Inflammatory macrophage (primary cell): ENCODE results near the gene TMEM121B.

Experiments
- DNase-seq, 2 donors: peaks; one replicate each; pipeline ENCODE4 v3.0.0-alpha.2; 2020 to 2022

TMEM121B gene

GRCh38 chr22:17137861-17138425 lies 16.8 kb upstream of the TMEM121B start:
- DNase-seq, result no peak

- no peak for DNase-seq
These were observed 16.0 kb upstream of the TMEM121B start for GRCh38 chr22:17137170-17137569.

GRCh38 chr22:17135153-17135760 lies 14.1 kb upstream of the TMEM121B start:
- no peak for DNase-seq

- DNase-seq, result no peak
These were observed 12.0 kb upstream of the TMEM121B start for GRCh38 chr22:17133137-17133536.

- DNase-seq, result no peak
These were observed 11.0 kb upstream of the TMEM121B start for GRCh38 chr22:17132112-17132511.

- peak in 1 of 2 donors; percentile 27 for DNase-seq
These were observed 10.5 kb upstream of the TMEM121B start for GRCh38 chr22:17131686-17132085.

- no peak for DNase-seq
These were observed 9.0 kb upstream of the TMEM121B start for GRCh38 chr22:17130199-17130598.

GRCh38 chr22:17120711-17121232 lies 388 bp downstream of the TMEM121B start:
- DNase-seq, result peak; percentile 19 to 63

- DNase-seq, result peak in 1 of 2 donors; percentile 53
These were observed 879 bp downstream of the TMEM121B start for GRCh38 chr22:17120281-17120680.

GRCh38 chr22:17119481-17120202 lies 1.5 kb downstream of the TMEM121B start:
- peak; percentile 66 to 83 for DNase-seq

- DNase-seq, result no peak
These were observed 2.8 kb downstream of the TMEM121B start for GRCh38 chr22:17118342-17118741.

- peak; percentile 65 to 70 for DNase-seq
These were observed 3.3 kb downstream of the TMEM121B start for GRCh38 chr22:17117890-17118289.

GRCh38 chr22:17117400-17117799 lies 3.8 kb downstream of the TMEM121B start:
- DNase-seq, result no peak

GRCh38 chr22:17116572-17117330 lies 4.4 kb downstream of the TMEM121B start:
- DNase-seq, result peak; percentile 30 to 51

- peak in 1 of 2 donors; percentile 44 for DNase-seq
These were observed 5.1 kb downstream of the TMEM121B start for GRCh38 chr22:17115945-17116565.

GRCh38 chr22:17115236-17115635 lies 5.9 kb downstream of the TMEM121B start:
- peak; percentile 70 to 71 for DNase-seq

- no peak for DNase-seq
These were observed 6.3 kb downstream of the TMEM121B start for GRCh38 chr22:17114898-17115235.

- DNase-seq, result peak in 1 of 2 donors; percentile 20
These were observed 6.8 kb downstream of the TMEM121B start for GRCh38 chr22:17114173-17114897.

- no peak for DNase-seq
These were observed 7.6 kb downstream of the TMEM121B start for GRCh38 chr22:17113600-17113999.

GRCh38 chr22:17112491-17113042 lies 8.6 kb downstream of the TMEM121B start:
- no peak for DNase-seq

GRCh38 chr22:17110791-17111550 lies 10.2 kb downstream of the TMEM121B start:
- no peak for DNase-seq
